Measurements from ENCODE around the gene RNF168.
"Not testable (repeated sequence)": the region's sequence is repeated elsewhere in the genome, so short reads cannot be mapped to it uniquely, and the experiment has no call there.

RNF168 gene

GRCh38 chr3:196501316-196502044 is 2.1 kb downstream of the RNF168 start:
- Mint-ChIP-seq H3K9me3 (peaks cover 9 to 11% of the 10 kb centered on the region in 2 donors), H3K27me3 (no peaks in the 10 kb centered on the region), H3K27ac (peak overlapping the region; percentile 2 to 98), H3K4me1 (peaks cover 38% of the 10 kb centered on the region), H3K4me3 (peak overlapping the region; percentile 83 to 90)
- no peak for ATAC-seq
- DNase-seq: peak in 1 of 2 donors; percentile 30

DNA sequence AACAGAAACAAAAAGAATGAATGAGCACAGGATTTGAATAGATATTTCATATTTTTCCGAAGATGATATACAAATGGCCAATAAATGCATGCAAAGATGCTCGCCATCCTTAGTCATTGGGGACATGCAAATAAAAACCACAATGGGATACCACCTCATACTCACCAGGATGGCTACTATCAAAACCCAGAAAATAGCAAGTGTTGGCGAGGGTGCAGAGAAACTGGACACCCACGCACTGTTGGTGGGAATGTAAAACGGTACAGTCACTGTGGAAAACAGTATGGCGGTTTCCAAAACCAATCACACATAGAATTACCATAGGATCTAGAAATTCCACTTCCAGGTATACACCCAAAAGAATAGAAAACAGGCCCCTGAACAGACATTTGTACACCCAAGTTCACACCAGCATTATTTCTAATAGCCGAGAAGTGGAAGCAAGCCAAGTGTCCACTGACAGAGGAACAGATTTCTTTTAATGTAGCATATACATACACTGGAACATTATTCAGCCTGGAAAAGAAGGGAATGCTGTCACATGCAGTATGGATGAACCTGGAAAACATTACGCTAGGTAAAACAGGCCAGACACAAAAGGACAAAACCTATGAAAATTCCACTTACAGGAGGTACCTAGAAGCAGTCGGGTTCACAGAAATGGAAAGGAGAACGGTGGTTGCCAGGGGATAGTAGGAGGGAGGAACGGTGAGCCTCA is 3.6 kb downstream of the RNF168 start:
- Mint-ChIP-seq H3K4me3 (peak overlapping the region; percentile 83 to 90), H3K27me3 (no peaks in the 10 kb centered on the region), H3K9me3 (no peaks in the 10 kb centered on the region), H3K4me1 (peaks cover 43% of the 10 kb centered on the region), H3K27ac (peak overlapping the region; percentile 90 to 98)
- ATAC-seq: no peak
- no peak for DNase-seq

- no peak overlapping the region for H3K27ac Mint-ChIP-seq
- H3K4me1 Mint-ChIP-seq: peaks cover 37% of the 10 kb centered on the region
- peak overlapping the region; percentile 83 to 90 for H3K4me3 Mint-ChIP-seq
- no peaks in the 10 kb centered on the region for H3K27me3 Mint-ChIP-seq
- DNase-seq (no peak), ATAC-seq (no peak)
- H3K9me3 Mint-ChIP-seq: no peaks in the 10 kb centered on the region
Observed at GRCh38 chr3:196499061-196499460, 4.5 kb downstream of the RNF168 start.

DNA sequence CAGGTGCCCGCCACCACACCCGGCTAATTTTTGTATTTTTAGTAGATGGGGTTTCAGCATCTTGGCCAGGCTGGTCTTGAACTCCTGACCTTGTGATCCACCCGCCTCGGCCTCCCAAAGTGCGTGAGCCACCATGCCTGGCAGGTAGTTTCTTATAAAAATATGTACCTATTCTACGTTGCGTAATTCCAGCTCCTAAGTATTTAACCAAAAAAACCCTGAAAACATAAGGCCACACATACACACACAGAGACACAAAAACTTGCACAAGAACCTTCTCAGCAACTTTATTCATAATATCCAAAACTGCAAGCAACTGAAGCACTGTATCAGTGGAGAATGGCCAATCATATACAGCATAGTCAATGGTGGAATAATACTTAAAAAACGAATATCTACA is 5.3 kb downstream of the RNF168 start:
- Mint-ChIP-seq H3K27ac (no peak overlapping the region), H3K4me3 (no peak overlapping the region), H3K27me3 (no peaks in the 10 kb centered on the region), H3K4me1 (peaks cover 33% of the 10 kb centered on the region), H3K9me3 (no peaks in the 10 kb centered on the region)
- DNase-seq (no peak), ATAC-seq (no peak)

GRCh38 chr3:196496183-196496582 is 7.4 kb downstream of the RNF168 start:
- Mint-ChIP-seq H3K27me3 (no peaks in the 10 kb centered on the region), H3K9me3 (no peaks in the 10 kb centered on the region), H3K4me3 (no peak overlapping the region), H3K4me1 (peaks cover 45% of the 10 kb centered on the region), H3K27ac (no peak overlapping the region)
- no peak for DNase-seq
- ATAC-seq: no peak

DNA sequence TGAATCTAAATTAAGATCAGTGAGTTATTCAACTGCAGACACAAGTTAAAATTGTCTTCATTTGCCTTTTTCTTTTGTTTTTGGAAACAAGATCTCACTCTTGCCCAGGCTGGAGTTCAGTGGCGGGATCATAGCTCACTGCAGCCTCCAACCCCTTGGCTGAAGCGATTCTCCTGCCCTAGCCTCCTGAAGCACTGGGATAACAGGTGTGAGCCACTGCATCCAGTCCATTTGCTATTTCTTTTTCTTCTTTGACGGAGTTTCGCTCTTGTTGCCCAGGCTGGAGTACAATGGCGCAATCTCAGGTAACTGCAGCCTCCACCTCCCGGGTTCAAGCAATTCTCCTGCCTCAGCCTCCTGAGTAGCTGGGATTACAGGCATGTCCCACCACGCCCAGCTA is 10.3 kb downstream of the RNF168 start:
- ATAC-seq: no peak
- DNase-seq: no peak
- no peak overlapping the region for H3K4me3 Mint-ChIP-seq
- H3K27me3 Mint-ChIP-seq: no peaks in the 10 kb centered on the region
- no peaks in the 10 kb centered on the region for H3K9me3 Mint-ChIP-seq
- peaks cover 35% of the 10 kb centered on the region for H3K4me1 Mint-ChIP-seq
- H3K27ac Mint-ChIP-seq: no peak overlapping the region

GRCh38 chr3:196492080-196492479 is 11.5 kb downstream of the RNF168 start:
- ATAC-seq: no peak
- Mint-ChIP-seq H3K4me3 (no peak overlapping the region), H3K27ac (no peak overlapping the region), H3K27me3 (no peaks in the 10 kb centered on the region), H3K4me1 (peaks cover 33% of the 10 kb centered on the region), H3K9me3 (no peaks in the 10 kb centered on the region)
- DNase-seq: no peak

GRCh38 chr3:196489747-196490146 is 13.8 kb downstream of the RNF168 start:
- ATAC-seq (no peak), DNase-seq (no peak)
- Mint-ChIP-seq H3K9me3 (no peaks in the 10 kb centered on the region), H3K27me3 (no peaks in the 10 kb centered on the region), H3K4me1 (peaks cover 26% of the 10 kb centered on the region), H3K27ac (no peak overlapping the region), H3K4me3 (no peak overlapping the region)

- no peak overlapping the region for H3K27ac Mint-ChIP-seq
- ATAC-seq (no peak), DNase-seq (no peak)
- H3K4me3 Mint-ChIP-seq: no peak overlapping the region
- no peaks in the 10 kb centered on the region for H3K9me3 Mint-ChIP-seq
- H3K4me1 Mint-ChIP-seq: peaks cover 14% of the 10 kb centered on the region
- no peaks in the 10 kb centered on the region for H3K27me3 Mint-ChIP-seq
Observed at GRCh38 chr3:196486263-196486662, 17.3 kb downstream of the RNF168 start.

DNA sequence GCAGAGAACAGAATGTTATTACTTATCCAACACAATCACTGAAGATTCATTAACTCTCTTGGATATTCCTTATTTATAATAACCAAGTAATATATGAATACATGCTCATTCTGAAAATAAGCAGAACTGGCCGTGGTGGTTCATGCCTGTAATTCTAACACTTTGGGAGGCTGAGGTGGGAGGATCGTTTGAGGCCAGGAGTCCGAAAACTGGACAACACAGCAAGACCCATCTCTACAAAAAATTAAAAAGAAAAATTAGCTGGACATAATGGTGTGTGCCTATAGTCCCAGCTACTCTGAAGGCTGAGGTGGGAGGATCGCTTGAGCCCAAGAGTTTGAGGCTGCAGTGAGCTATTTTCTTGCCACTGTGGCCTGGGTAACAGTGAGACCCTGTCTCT is 25.9 kb downstream of the RNF168 start:
- DNase-seq (no peak), ATAC-seq (no peak)
- no peak overlapping the region for H3K27ac Mint-ChIP-seq
- H3K27me3 Mint-ChIP-seq: no peaks in the 10 kb centered on the region
- no peaks in the 10 kb centered on the region for H3K4me1 Mint-ChIP-seq
- no peaks in the 10 kb centered on the region for H3K9me3 Mint-ChIP-seq
- no peak overlapping the region for H3K4me3 Mint-ChIP-seq

DNA sequence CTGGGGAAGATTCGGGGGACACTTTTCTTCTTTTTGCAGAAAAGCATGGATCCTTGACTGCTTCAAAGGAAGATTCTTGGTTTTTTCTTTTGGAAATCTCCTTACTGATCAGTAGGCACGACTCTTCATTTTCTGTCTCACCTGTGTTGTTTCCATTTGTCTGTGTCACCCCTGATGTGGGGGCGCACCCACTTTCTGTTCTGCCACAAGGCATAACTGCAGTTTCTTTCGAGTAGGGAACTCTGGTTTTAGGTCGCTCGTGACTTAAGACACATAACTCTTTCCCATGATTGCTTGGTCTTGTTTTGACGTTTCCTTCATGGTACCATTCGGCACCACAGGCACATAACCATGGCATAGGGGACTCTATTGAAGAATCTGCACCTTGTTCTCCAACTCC is 31.3 kb downstream of the RNF168 start:
- DNase-seq: no peak
- H3K27ac Mint-ChIP-seq: no peak overlapping the region
- H3K9me3 Mint-ChIP-seq: no peaks in the 10 kb centered on the region
- no peaks in the 10 kb centered on the region for H3K27me3 Mint-ChIP-seq
- peaks cover 6% of the 10 kb centered on the region for H3K4me1 Mint-ChIP-seq
- ATAC-seq: no peak
- H3K4me3 Mint-ChIP-seq: no peak overlapping the region

DNA sequence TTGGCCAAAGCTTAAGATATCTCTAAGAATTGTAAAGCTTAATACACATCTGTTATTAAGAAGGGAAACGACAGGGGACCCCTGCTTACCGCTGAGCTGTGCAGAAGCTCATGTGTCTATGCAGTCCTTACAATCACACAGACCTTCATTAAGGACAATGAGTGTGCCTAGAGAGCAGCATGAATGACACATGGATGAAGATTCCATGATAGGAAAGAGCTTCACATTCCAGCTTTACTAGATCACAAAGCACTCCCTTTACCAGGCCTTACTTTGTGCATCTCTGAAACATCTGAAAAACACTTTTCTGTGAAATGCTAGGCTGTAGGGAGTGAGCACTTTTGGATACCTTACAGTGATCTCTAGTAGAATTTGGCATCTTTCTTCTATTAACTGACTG is 32.0 kb downstream of the RNF168 start:
- peaks cover 6% of the 10 kb centered on the region for H3K4me1 Mint-ChIP-seq
- no peaks in the 10 kb centered on the region for H3K27me3 Mint-ChIP-seq
- DNase-seq: no peak
- ATAC-seq: no peak
- no peak overlapping the region for H3K4me3 Mint-ChIP-seq
- H3K9me3 Mint-ChIP-seq: no peaks in the 10 kb centered on the region
- H3K27ac Mint-ChIP-seq: no peak overlapping the region

DNA sequence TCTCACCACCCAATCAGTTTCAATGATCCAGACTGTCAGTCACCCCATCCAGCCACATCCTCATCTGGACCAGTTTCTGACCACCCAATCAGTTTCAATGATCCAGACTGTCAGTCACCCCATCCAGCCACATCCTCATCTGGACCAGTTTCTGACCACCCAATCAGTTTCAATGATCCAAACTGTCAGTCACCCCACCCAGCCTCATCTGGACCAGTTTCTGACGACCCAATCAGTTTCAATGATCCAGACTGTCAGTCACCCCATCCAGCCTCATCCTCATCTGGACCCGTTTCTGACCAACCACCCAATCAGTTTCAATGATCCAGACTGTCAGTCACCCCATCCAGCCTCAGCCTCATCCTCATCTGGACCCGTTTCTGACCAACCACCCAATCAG is 33.4 kb downstream of the RNF168 start:
- not testable (repeated sequence) for DNase-seq, H3K27me3 Mint-ChIP-seq, H3K9me3 Mint-ChIP-seq, H3K27ac Mint-ChIP-seq, H3K4me3 Mint-ChIP-seq, ATAC-seq, H3K4me1 Mint-ChIP-seq

- no peak for ATAC-seq
- Mint-ChIP-seq H3K4me1 (no peaks in the 10 kb centered on the region), H3K27ac (no peak overlapping the region), H3K9me3 (peaks cover 10 to 18% of the 10 kb centered on the region in 2 donors), H3K4me3 (no peak overlapping the region), H3K27me3 (no peaks in the 10 kb centered on the region)
- no peak for DNase-seq
Observed at GRCh38 chr3:196463804-196464203, 39.8 kb downstream of the RNF168 start.

DNA sequence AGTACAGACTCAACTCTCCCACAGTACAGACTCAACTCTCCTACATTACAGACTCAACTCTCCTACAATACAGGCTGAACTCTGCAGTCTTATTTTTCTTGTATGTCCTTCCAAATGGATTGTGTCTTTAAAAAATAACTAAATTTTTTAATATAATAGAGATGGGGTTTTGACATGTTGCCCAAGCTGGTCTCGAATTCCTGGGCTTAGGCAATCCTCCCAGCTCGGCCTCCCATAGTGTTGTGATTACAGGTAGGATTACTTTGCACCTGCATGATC is 40.2 kb downstream of the RNF168 start:
- ATAC-seq: no peak
- Mint-ChIP-seq H3K4me3 (no peak overlapping the region), H3K9me3 (peaks cover 10 to 18% of the 10 kb centered on the region in 2 donors), H3K27ac (no peak overlapping the region), H3K27me3 (no peaks in the 10 kb centered on the region), H3K4me1 (no peaks in the 10 kb centered on the region)
- DNase-seq: no peak

GRCh38 chr3:196462680-196463477 is 40.7 kb downstream of the RNF168 start:
- not testable (repeated sequence) for H3K27me3 Mint-ChIP-seq, H3K4me3 Mint-ChIP-seq, H3K27ac Mint-ChIP-seq, DNase-seq, ATAC-seq, H3K4me1 Mint-ChIP-seq
- H3K9me3 Mint-ChIP-seq: peaks cover 10 to 18% of the 10 kb centered on the region in 2 donors

All from stimulated activated naive CD8-positive, alpha-beta T cell treated with anti-CD3 and anti-CD28 coated beads, Interleukin-15, amount 100 ng/mL, for 72 hours (primary cell).